SH-SY5Y (cell line): ENCODE results near the gene PSMC1.

Source experiments
- GATA2 ChIP-seq: IDR thresholded peaks from 2 replicates; pipeline ENCODE4 v1.6.1; 2011; ENCODE audit warnings: mild to moderate bottlenecking, low read depth, low read length
- GATA3 ChIP-seq: IDR thresholded peaks from 2 replicates; pipeline ENCODE4 v1.6.1; 2011; ENCODE audit warnings: low read depth, mild to moderate bottlenecking, low read length, moderate library complexity

DNA sequence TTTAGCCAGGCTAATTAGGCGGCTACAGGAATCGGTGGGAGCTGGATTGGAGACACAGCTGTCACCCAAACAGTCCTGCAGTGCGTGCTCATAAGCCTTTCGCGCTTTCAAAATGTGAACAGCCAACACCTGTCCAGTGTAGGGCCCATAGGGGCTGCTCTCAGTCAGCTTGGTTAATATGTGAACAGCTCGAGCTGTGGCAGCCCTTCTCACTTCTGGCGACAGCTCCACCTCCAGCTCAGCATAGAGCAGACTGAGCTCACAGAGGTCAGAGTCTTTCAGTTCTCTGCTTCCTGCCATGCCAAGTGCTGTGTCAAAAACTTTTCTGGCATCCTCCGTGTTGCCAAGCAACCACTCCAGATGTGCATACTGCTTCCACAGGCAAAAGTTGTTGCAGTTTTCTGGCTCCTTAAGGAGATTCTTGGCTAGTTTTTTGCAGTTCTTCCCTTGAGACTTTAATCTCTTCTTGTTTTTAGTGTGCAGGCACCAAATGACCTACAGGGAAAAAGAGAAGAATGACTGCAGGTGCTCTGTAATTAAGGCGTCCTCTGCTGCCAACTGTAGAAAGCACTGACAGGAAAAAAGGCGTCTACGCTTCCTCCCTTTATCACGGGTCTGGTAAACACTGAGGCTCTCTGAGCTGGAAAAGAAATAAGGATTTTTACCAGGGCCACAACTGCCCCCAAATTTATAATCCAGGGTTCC lies 32.5 kb downstream of the PSMC1 start:
- no peak for TF ChIP-seq GATA2
- no peak for TF ChIP-seq GATA3
